Measurements from ENCODE around the gene TYK2. TPM values are rescaled to one million over a fixed set of nuclear protein-coding genes. Genes with fewer than 3 reads are reported as not detected.

The TYK2 gene
- total and polyA plus RNA-seq, 2 of the 13 experiments (the other 11 are each of a cell fraction or from before 2014, with no cell fraction given): 38.8 to 60.1 TPM

DNA sequence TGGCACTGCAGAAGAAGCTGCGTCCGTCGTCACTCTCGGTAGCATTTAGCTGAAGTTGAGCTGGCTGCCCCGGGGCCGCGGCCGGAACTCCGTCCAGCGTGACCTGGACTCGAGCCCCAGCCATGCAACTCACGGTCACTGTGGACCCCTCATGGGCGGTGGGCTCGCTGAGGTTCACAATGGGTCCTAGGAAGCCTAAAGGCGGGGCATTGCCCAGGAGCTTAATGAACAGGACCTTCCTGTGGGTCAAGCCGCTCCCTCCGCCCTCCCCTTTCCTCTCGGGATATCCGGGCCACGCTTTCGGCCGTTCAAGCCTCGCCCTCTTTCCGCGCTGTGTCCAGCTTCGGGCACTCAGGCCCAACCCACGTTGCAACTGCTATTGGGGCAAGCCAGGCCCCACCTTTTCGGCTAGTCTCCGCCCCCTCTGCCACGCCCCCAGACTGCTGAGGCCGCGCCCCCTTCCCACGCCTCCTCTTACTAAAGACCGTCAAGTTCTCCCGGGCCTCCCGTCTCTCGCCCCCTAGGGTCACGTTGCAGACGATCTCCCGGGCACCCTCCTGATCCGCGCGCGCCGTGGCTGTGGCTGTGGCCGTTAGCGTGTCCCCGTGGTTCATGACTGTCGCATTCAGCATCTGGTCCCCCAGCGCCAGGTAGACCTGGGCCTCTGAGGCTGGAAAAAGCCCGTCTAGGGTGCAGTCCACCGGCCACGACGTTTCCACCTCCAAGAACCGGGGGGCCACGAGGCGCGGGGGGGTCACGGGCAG is 45.6 kb downstream of the TYK2 start (continued):
- TF ChIP-seq ZNF749 (CRISPR knock-in tag; IDR thresholded peaks at IDR 0.05; ENCODE audit: borderline replicate concordance): no peak
- TF ChIP-seq, protein P1, sequence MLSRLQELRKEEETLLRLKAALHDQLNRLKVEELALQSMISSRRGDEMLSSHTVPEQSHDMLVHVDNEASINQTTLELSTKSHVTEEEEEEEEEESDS (CRISPR knock-in tag; IDR thresholded peaks at IDR 0.05; ENCODE audit: borderline replicate concordance): no peak
- no peak for TF ChIP-seq ZNF556 (CRISPR knock-in tag; IDR thresholded peaks at IDR 0.05; ENCODE audit: borderline replicate concordance)
- no peak for TF ChIP-seq CENPT (CRISPR knock-in tag; IDR thresholded peaks at IDR 0.05; ENCODE audit: low read depth)
- TF ChIP-seq SP140L (CRISPR knock-in tag; IDR thresholded peaks at IDR 0.05; ENCODE audit: borderline replicate concordance): no peak
- TF ChIP-seq PAWR (CRISPR knock-in tag; IDR thresholded peaks at IDR 0.05; ENCODE audit: borderline replicate concordance): 0 out of 2 replicates have a peak, but pooled peaks have one; percentile 32
- TF ChIP-seq BCLAF1 (IDR thresholded peaks at IDR 0.05): no peak
- TF ChIP-seq WIZ (CRISPR knock-in tag; IDR thresholded peaks at IDR 0.05): no peak
- TF ChIP-seq RFXANK (CRISPR knock-in tag; IDR thresholded peaks at IDR 0.05): no peak
- TF ChIP-seq TP53 (CRISPR knock-in tag; conservative IDR thresholded peaks at IDR 0.05): no peak
- TF ChIP-seq ZNF678 (CRISPR knock-in tag; IDR thresholded peaks at IDR 0.05): no peak
- TF ChIP-seq ZNF34 (CRISPR knock-in tag; IDR thresholded peaks at IDR 0.05; ENCODE audit: borderline replicate concordance): no peak
- TF ChIP-seq TOE1 (CRISPR knock-in tag; IDR thresholded peaks at IDR 0.05): no peak
- no peak for TF ChIP-seq ZNF10 (CRISPR knock-in tag; IDR thresholded peaks at IDR 0.05; ENCODE audit: borderline replicate concordance, low read depth)
- no peak for TF ChIP-seq PHF5A (CRISPR knock-in tag; IDR thresholded peaks at IDR 0.05; ENCODE audit: low read depth, unreplicated experiment)
- TF ChIP-seq ZNF256 (CRISPR knock-in tag; conservative IDR thresholded peaks at IDR 0.05): no peak
- no peak for TF ChIP-seq RNF219 (CRISPR knock-in tag; IDR thresholded peaks at IDR 0.05)
- TF ChIP-seq ZNF382 (CRISPR knock-in tag; IDR thresholded peaks at IDR 0.05; ENCODE audit: borderline replicate concordance): no peak
- TF ChIP-seq ZSCAN29 (CRISPR knock-in tag; conservative IDR thresholded peaks at IDR 0.05): no peak
- TF ChIP-seq ZFP36L1 (CRISPR knock-in tag; IDR thresholded peaks at IDR 0.05): no peak
- no peak; the same call in 1 of the 2 replicates for TF ChIP-seq FOXO1 (CRISPR knock-in tag; IDR thresholded peaks at IDR 0.05)
- TF ChIP-seq KLF12 (CRISPR knock-in tag; IDR thresholded peaks at IDR 0.05; ENCODE audit: borderline replicate concordance): no peak; the same call in 1 of the 2 replicates
- no peak for TF ChIP-seq MAFG (CRISPR knock-in tag; IDR thresholded peaks at IDR 0.05)
- peak; percentile 93; the same call in 1 of the 3 replicates for TF ChIP-seq MXI1 (IDR thresholded peaks at IDR 0.05; ENCODE audit: borderline replicate concordance, low read depth, low read length)
- no peak for TF ChIP-seq RAD51 (IDR thresholded peaks at IDR 0.05; ENCODE audit: borderline replicate concordance)
- no peak for TF ChIP-seq CHD2 (IDR thresholded peaks at IDR 0.05; ENCODE audit: low read depth, low read length)
- no peak for TF ChIP-seq PTBP1 (IDR thresholded peaks at IDR 0.05; ENCODE audit: low read depth, low read length, poor library complexity, severe bottlenecking)
